CD4-positive, alpha-beta memory T cell (primary cell): ENCODE results near the gene TMEM127. TPM values are rescaled to one million over a fixed set of nuclear protein-coding genes. Genes with fewer than 3 reads are reported as not detected.
"Not testable (repeated sequence)": the region's sequence is repeated elsewhere in the genome, so short reads cannot be mapped to it uniquely, and the experiment has no call there.

Experiments
- CTCF ChIA-PET: fragments of 350-600 bp; sonication (Branson Sonifier 250); formaldehyde crosslinking; loops from one replicate; lab custom pipeline; 2021; ENCODE audit warnings: inconsistent platforms; ENCODE audit not compliant: partially characterized antibody; lab: Charles Lee
- POLR2A ChIA-PET: fragments of 350-600 bp; sonication (Branson Sonifier 250); formaldehyde crosslinking; loops from one replicate; lab custom pipeline; 2021; ENCODE audit not compliant: partially characterized antibody; lab: Charles Lee
- DNase-seq, 5 donors: peaks; one replicate each; pipeline versions ENCODE4 v3.0.0 to v3.0.0-alpha.2; 2020 to 2022; ENCODE audit warnings: mixed read lengths in 1 of 5
- H3K27ac ChIP-seq: one replicate; pipeline ENCODE4 v1.7.0; 2013; ENCODE audit warnings: low read depth, low read length
- H3K27me3 ChIP-seq: 2 replicates; pipeline ENCODE4 v1.7.0; 2013; ENCODE audit warnings: mild to moderate bottlenecking, low read length, moderate library complexity; ENCODE audit not compliant: insufficient read depth
- H3K36me3 ChIP-seq: 2 replicates; pipeline ENCODE4 v1.7.0; 2013; ENCODE audit warnings: mild to moderate bottlenecking, low read length, moderate library complexity; ENCODE audit not compliant: insufficient read depth
- H3K4me1 ChIP-seq: 2 replicates; pipeline ENCODE4 v1.7.0; 2013; ENCODE audit warnings: mild to moderate bottlenecking, low read length, moderate library complexity; ENCODE audit not compliant: insufficient read depth
- H3K4me3 ChIP-seq, 2 donors: one replicate each; pipeline ENCODE4 v1.7.0; 2013; ENCODE audit warnings: low read length in 2 of 2, mild to moderate bottlenecking in 1 of 2
- H3K9me3 ChIP-seq, 2 donors: one replicate each; pipeline ENCODE4 v1.7.0; 2013; ENCODE audit warnings: low read length in 2 of 2, control low read depth in 1 of 2; ENCODE audit not compliant: control insufficient read depth in 1 of 2
- H3K27ac Mint-ChIP-seq, 7 donors: one replicate each; pipeline ENCODE4 v1.8.0; 2020 to 2021; ENCODE audit warnings: mixed read lengths in 7 of 7, mild to moderate bottlenecking in 6 of 7, inconsistent platforms in 3 of 7, moderate library complexity in 3 of 7
- H3K27me3 Mint-ChIP-seq, 2 donors: one replicate each; pipeline ENCODE4 v1.8.0; 2020 to 2021; ENCODE audit warnings: mixed read lengths in 2 of 2
- H3K36me3 Mint-ChIP-seq, 2 donors: one replicate each; pipeline ENCODE4 v1.8.0; 2020 to 2021; ENCODE audit warnings: mixed read lengths in 2 of 2, inconsistent platforms in 1 of 2, mild to moderate bottlenecking in 1 of 2
- H3K4me1 Mint-ChIP-seq, 4 donors: one replicate each; pipeline ENCODE4 v1.8.0; 2020 to 2021; ENCODE audit warnings: mixed read lengths in 4 of 4, mild to moderate bottlenecking in 1 of 4
- H3K4me3 Mint-ChIP-seq, 8 donors: one replicate each; pipeline ENCODE4 v1.8.0; 2020 to 2021; ENCODE audit warnings: mixed read lengths in 8 of 8, mild to moderate bottlenecking in 7 of 8, moderate library complexity in 6 of 8, inconsistent platforms in 3 of 8
- H3K9me3 Mint-ChIP-seq, 8 donors: one replicate each; pipeline ENCODE4 v1.8.0; 2020 to 2021; ENCODE audit warnings: mixed read lengths in 8 of 8, mild to moderate bottlenecking in 5 of 8, inconsistent platforms in 3 of 8, moderate library complexity in 1 of 8
- intact Hi-C: fragments of 100-400 bp; cut with micrococcal nuclease; formaldehyde crosslinking; loops from one replicate; pipeline ENCODE4 v1.15.1; 2023
- polyA plus RNA-seq, 2 donors: library from polyadenylated mRNA; unstranded; fragments of 300-500 nt; fragmentation: Illumina TruSeq; gene quantifications; one replicate each; pipeline ENCODE4 v1.2.3, GENCODE V29; 2021
- total RNA-seq, 2 experiments: library from RNA; stranded (reverse); gene quantifications; one replicate each; pipeline ENCODE4 v1.2.3, GENCODE V29; 2021

Gene TMEM127
- total and polyA plus RNA-seq, 4 experiments from 2014 or later: 27.3 to 46.0 (median 45.4) TPM

DNA sequence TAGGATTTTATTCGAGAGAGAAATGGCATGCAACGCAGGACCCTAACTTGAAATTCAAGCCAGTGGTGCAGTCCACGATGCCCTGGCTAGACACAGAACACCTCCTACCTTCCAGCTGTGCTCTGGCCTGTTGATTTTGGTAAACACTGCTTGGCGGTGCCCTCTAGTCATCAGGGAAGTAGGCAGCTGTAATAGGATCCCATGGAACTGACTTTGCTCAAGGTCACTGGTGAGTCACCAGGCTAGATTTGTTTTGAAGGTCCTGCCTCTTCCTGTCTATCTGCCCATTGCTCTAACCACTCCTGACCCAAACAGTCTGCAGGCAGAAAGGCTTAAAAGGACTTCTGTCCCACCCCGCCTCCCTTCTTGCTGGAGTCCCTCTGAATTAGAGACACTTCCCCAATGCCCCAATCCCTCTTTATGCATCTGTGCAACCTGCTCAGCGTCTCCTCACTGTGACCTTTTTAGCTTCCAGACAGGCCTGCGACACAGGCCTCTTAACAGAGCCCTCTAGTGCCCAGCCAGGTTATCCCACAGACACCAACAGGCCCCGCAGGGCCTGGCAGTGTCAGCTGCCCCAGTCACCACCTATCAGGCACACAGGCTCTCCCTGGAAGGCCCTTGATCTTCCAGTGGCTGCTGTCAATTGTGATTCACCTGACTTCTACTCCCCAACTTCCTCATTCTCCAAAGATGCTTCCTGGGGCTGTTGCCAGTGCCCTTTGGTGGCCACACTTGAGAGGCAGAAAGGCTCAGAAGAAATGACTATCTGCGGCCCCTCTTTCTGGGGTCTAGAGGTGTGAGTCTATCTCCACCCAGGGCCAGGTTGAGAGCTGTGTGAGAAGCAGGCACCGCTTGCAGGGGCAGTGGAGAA, 5.2 kb downstream of the TMEM127 start:
- Histone ChIP-seq H3K36me3 (peaks cover 9% of the 10 kb centered on the region), H3K9me3 (no peaks in the 10 kb centered on the region), H3K4me3 (no peak overlapping the region), H3K4me1 (peaks cover 74% of the 10 kb centered on the region), H3K27me3 (no peaks in the 10 kb centered on the region), H3K27ac (no peak overlapping the region)
- peaks cover 10 to 60% of the 10 kb centered on the region in 2 donors for H3K36me3 Mint-ChIP-seq
- H3K4me3 Mint-ChIP-seq: peak overlapping the region in 4 of 8 donors; percentile 18 to 68 (median 58)
- ChIA-PET CTCF (interaction anchor here (1.0 to 2.2 kb wide), 6 partner anchors 10 to 597 kb away, joined by 3 to 6 read pairs (median 4); partner anchors contain the start of gene ANKRD39), POLR2A (interaction anchor here (0.7 to 0.9 kb wide), 3 partner anchors 20 to 505 kb away, joined by 3 to 4 read pairs (median 4); no protein-coding TSS in a partner anchor)
- peak overlapping the region; percentile 38 to 84 (median 73) for H3K27ac Mint-ChIP-seq
- peak in 3 of 5 donors; percentile 14 to 22 (median 16) for DNase-seq
- no peaks in the 10 kb centered on the region for H3K27me3 Mint-ChIP-seq
- H3K9me3 Mint-ChIP-seq: no peaks in the 10 kb centered on the region
- intact Hi-C loops: loop anchor here (10.0 kb wide), 2 partner anchors 244 to 266 kb away; partner anchors contain the start of genes ANKRD36C and NEURL3
- peaks cover 34 to 84% (median 66%) of the 10 kb centered on the region in 4 donors for H3K4me1 Mint-ChIP-seq

DNA sequence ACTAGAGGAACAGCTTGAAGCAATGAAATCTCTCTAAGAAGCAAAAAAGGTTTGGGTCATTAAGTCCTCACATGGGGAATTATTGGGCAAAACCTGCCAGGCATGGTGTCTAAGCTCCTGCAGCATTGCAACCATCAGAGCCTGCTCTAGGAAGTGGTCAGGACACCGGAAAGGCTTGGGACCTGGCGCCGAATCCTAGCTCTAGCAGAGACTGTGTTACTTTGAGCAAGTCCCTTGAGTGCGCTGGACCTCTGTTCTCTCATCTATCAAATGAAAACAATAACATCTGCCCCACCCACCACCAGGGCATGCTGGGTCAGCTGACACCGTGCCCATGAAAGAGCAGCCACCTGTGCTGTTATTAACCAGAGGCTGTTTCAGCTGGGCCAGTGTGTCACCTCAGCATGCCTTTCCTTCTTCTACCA, 6.3 kb downstream of the TMEM127 start:
- intact Hi-C loops: no loop called here
- Mint-ChIP-seq H3K27me3 (no peaks in the 10 kb centered on the region), H3K4me1 (peaks cover 32 to 85% (median 63%) of the 10 kb centered on the region in 4 donors), H3K4me3 (peak overlapping the region in 2 of 8 donors; percentile 13 to 65), H3K9me3 (no peaks in the 10 kb centered on the region), H3K27ac (peak overlapping the region in 6 of 7 donors; percentile 15 to 79 (median 58)), H3K36me3 (peaks cover 17 to 70% of the 10 kb centered on the region in 2 donors)
- Histone ChIP-seq H3K4me3 (no peak overlapping the region), H3K27me3 (no peaks in the 10 kb centered on the region), H3K36me3 (peaks cover 21% of the 10 kb centered on the region), H3K27ac (no peak overlapping the region), H3K9me3 (no peaks in the 10 kb centered on the region), H3K4me1 (peaks cover 69% of the 10 kb centered on the region)
- DNase-seq: no peak
- CTCF ChIA-PET: interaction anchor here (1.6 to 2.2 kb wide), 2 partner anchors 85 to 119 kb away, joined by 3 to 6 read pairs; no protein-coding TSS in a partner anchor
- POLR2A ChIA-PET: interaction anchor here (2.2 kb wide), 1 partner anchor 51 kb away, joined by 10 read pairs; the partner anchor contains the start of gene STARD7

DNA sequence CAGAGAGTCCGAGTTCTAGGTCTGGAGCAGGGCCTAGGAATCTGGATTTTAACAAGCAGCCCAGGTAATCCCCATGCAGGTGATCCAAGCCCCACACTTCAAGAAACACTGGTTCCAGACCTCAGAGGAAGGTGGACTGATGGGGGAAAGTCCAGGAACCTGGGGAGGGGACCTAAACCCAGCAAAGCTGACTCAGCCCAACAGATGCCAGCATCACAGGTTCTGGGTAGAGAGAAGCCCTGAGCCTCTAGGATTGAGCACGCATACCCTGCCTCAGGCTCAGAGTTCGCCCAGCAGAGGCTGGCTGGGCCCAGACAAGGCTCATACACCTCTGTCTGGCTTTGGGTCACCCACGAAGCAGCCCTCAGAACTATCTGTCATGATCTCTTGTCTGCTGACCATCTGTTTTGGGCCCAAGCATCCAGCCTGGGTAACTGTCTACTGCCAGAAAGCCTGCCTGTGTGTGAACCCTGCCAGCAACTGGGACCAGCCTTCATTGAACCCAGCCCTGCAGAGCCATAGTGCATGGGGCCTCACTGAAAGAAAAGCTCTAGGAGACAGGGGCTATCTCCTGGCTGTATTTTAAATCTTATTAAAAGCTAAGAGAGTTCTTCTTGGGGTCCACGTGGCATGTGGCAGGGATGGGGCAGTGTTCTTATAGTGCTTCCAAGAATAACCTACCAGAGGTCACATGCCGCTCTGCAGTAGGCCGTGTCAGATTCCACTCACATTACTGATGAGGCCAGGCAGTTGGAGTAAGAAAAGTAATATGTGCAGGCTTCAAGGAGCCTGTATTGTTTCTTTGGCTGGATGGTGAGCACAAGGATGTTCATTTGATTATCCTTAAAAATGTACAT, 7.4 kb downstream of the TMEM127 start:
- peak overlapping the region in 6 of 7 donors; percentile 22 to 68 (median 59) for H3K27ac Mint-ChIP-seq
- Histone ChIP-seq H3K9me3 (no peaks in the 10 kb centered on the region), H3K4me3 (no peak overlapping the region), H3K27me3 (no peaks in the 10 kb centered on the region), H3K27ac (no peak overlapping the region), H3K36me3 (peaks cover 31% of the 10 kb centered on the region), H3K4me1 (peaks cover 58% of the 10 kb centered on the region)
- ChIA-PET POLR2A (interaction anchor here (2.2 kb wide), 1 partner anchor 50 kb away, joined by 10 read pairs; the partner anchor contains the start of gene STARD7), CTCF (interaction anchor here (1.6 to 2.2 kb wide), 2 partner anchors 84 to 117 kb away, joined by 3 to 6 read pairs; no protein-coding TSS in a partner anchor)
- H3K4me3 Mint-ChIP-seq: no peak overlapping the region
- intact Hi-C loops: no loop called here
- DNase-seq: no peak
- H3K9me3 Mint-ChIP-seq: no peaks in the 10 kb centered on the region
- peaks cover 23 to 74% (median 55%) of the 10 kb centered on the region in 4 donors for H3K4me1 Mint-ChIP-seq
- H3K36me3 Mint-ChIP-seq: peaks cover 26 to 73% of the 10 kb centered on the region in 2 donors
- H3K27me3 Mint-ChIP-seq: no peaks in the 10 kb centered on the region

DNA sequence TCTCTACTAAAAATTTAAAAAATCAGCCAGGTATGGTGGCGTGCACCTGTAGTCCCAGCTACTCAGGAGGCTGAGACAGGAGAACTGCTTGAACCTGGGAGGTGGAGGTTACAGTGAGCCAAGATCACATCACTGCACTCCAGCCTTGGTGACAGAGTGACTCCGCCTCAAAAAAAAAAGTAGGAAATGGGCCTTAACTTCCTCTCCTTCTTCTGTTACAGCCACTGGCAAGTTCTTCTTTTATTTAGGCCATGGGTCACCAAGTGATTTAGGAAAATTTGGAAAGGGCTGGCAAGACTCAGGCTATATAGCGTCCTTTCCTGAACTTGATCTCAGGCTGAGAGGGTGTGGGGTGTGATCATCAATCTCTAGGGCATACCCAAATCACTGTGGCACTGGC, 8.1 kb downstream of the TMEM127 start:
- intact Hi-C loops, H3K9me3 Mint-ChIP-seq, H3K4me3 ChIP-seq, H3K27ac ChIP-seq, H3K4me3 Mint-ChIP-seq, H3K9me3 ChIP-seq, DNase-seq, H3K27me3 ChIP-seq, CTCF ChIA-PET, H3K27me3 Mint-ChIP-seq: not testable (repeated sequence)
- Mint-ChIP-seq H3K4me1 (peaks cover 22 to 69% (median 50%) of the 10 kb centered on the region in 4 donors), H3K27ac (peak overlapping the region in 4 of 7 donors; percentile 29 to 66 (median 48)), H3K36me3 (peaks cover 28 to 76% of the 10 kb centered on the region in 2 donors)
- peaks cover 58% of the 10 kb centered on the region for H3K4me1 ChIP-seq
- POLR2A ChIA-PET: interaction anchor here (1.2 kb wide), 2 partner anchors 15 to 49 kb away, joined by 3 read pairs; partner anchors contain the start of gene STARD7
- H3K36me3 ChIP-seq: peaks cover 38% of the 10 kb centered on the region

- H3K4me1 Mint-ChIP-seq: peaks cover 19 to 58% (median 43%) of the 10 kb centered on the region in 4 donors
- peaks cover 47% of the 10 kb centered on the region for H3K36me3 ChIP-seq
- DNase-seq: no peak
- no peaks in the 10 kb centered on the region for H3K27me3 ChIP-seq
- H3K27me3 Mint-ChIP-seq: no peaks in the 10 kb centered on the region
- ChIA-PET CTCF (no interaction called here), POLR2A (interaction anchor here (1.2 kb wide), 2 partner anchors 14 to 48 kb away, joined by 3 read pairs; partner anchors contain the start of gene STARD7)
- H3K27ac Mint-ChIP-seq: peak overlapping the region; percentile 10 to 86 (median 65)
- intact Hi-C loops: no loop called here
- H3K4me1 ChIP-seq: peaks cover 48% of the 10 kb centered on the region
- no peak overlapping the region for H3K4me3 ChIP-seq
- no peaks in the 10 kb centered on the region for H3K9me3 ChIP-seq
- peak overlapping the region in 4 of 8 donors; percentile 7 to 35 (median 14) for H3K4me3 Mint-ChIP-seq
- peaks cover 34 to 80% of the 10 kb centered on the region in 2 donors for H3K36me3 Mint-ChIP-seq
- H3K27ac ChIP-seq: no peak overlapping the region
- no peaks in the 10 kb centered on the region for H3K9me3 Mint-ChIP-seq
Observed at GRCh38 chr2:96256611-96257113, 9.1 kb downstream of the TMEM127 start.

- Mint-ChIP-seq H3K36me3 (peaks cover 33 to 70% of the 10 kb centered on the region in 2 donors), H3K4me1 (peaks cover 10 to 37% (median 27%) of the 10 kb centered on the region in 4 donors), H3K27me3 (no peaks in the 10 kb centered on the region), H3K27ac (peak overlapping the region in 3 of 7 donors; percentile 41 to 60 (median 48)), H3K4me3 (no peak overlapping the region), H3K9me3 (no peaks in the 10 kb centered on the region)
- ChIA-PET POLR2A (interaction anchor here (0.8 kb wide), 1 partner anchor 12 kb away, joined by 4 read pairs; no protein-coding TSS in a partner anchor), CTCF (no interaction called here)
- peaks cover 41% of the 10 kb centered on the region for H3K36me3 ChIP-seq
- H3K27ac ChIP-seq: no peak overlapping the region
- DNase-seq: no peak
- H3K4me1 ChIP-seq: peaks cover 27% of the 10 kb centered on the region
- H3K9me3 ChIP-seq: no peaks in the 10 kb centered on the region
- H3K27me3 ChIP-seq: no peaks in the 10 kb centered on the region
- intact Hi-C loops: no loop called here
- H3K4me3 ChIP-seq: no peak overlapping the region
Observed at GRCh38 chr2:96254571-96254970, 11.2 kb downstream of the TMEM127 start.
